GM19240 (cell line): ENCODE measurements around the gene CDH13.

Source experiments
- DNase-seq: peaks from one replicate; pipeline ENCODE4 v3.0.0; 2011; ENCODE audit warnings: low spot score; ENCODE audit not compliant: insufficient read length

CDH13 gene

DNA sequence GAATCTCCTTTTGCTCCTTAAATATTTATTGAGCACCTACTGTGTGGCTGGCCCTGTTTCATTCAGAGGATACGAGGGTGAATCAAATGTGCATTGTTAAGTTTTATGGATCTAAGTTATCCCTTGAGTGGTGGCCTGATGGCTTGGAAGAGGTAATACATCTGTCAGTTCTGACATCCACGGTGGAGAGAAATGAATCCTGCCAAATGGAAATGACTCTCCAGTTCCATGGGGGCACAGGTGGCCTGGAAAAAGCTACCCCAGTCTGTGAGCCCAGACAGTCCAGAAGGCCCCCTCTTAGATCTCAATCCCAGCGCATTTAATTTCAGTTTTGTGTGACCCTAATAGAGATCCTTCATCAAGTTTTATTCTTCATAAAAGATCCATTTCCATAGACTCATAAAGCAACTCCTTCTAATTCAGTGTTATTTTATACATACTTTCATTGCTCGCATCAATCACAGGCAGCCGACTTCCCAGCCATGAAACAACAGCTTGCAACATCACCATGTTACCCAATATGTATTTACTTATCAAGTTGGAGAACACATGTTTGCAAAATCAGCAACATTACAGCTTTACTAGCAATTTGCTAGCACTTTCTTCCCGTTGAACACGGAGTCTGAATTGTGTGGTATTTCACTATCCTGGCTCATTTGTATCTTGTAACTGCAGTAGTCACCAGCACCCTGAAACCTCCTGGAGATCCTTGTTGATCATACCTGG lies 846.2 kb downstream of the CDH13 start:
- DNase-seq: no peak

DNA sequence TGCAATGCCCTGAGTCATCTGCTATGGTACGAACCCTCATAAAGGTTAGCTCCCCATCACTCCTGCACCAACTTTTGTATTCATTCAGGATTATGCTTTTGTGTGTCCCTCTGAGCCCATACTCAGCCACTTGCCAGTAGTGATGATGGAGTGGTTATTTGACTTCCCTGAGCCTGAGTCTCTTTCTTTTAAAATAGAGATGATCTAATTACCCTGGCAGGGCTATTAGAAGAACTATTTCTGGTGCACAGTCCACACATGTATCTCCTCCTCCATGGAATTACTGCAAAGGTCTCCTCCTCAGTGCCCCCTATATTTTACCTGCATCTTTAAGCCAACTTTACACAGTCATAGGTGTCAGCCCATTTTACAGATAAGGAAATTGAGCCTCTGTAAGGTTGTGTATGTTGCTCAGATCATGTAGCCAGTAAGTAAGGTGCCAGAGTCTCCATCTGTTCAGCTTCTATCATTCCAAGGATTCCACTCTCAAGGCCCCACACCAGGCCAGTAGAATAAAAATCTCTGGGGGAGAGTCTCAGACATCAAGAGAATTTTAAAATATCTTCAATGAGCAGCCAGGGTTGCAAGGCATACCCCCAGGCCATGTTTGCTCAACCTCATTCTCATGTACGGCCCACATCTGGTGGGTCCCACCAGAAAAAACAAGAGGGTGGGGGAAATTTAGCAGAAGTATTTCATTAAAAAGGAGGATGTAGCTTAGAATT lies 847.3 kb downstream of the CDH13 start:
- no peak for DNase-seq

DNA sequence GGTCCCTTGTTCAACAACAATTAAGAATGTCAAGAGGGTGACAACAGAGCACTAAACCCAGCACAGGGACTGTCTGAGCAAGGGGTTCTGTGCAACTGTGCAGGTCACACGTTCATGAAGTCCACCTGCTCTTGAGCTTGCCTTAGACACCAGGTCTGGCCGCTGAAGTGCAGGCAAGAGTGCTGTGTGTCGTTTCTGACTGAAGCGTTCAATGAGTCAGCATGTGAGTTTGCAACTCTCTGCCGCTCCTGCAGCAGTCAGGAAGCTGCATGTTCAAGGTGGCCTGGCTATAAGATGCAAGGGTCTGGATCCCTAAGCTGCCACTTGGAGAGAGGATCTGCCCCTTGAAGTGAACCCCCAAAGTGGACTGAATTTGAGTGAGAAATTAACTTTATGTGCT lies 848.3 kb downstream of the CDH13 start:
- DNase-seq: no peak

DNA sequence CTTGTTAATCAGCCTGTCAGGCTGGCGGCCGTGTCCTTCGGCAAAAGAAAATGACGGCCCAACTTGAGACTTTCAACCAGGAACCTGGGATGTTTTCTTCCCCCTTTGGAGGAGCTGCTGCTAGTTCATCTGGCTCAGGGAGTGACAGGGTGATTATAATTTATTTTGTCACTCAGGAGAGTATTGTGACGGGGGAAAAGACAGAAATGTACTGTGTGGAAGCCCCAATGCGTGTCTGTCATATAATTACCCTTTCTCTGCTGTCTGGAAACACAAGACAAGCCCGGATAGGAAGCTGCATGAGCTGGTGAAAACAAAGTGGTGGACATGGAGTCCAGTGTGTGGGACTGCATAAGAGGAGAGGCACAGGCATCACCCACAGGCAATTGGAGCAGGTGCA lies 854.8 kb downstream of the CDH13 start:
- no peak for DNase-seq

DNA sequence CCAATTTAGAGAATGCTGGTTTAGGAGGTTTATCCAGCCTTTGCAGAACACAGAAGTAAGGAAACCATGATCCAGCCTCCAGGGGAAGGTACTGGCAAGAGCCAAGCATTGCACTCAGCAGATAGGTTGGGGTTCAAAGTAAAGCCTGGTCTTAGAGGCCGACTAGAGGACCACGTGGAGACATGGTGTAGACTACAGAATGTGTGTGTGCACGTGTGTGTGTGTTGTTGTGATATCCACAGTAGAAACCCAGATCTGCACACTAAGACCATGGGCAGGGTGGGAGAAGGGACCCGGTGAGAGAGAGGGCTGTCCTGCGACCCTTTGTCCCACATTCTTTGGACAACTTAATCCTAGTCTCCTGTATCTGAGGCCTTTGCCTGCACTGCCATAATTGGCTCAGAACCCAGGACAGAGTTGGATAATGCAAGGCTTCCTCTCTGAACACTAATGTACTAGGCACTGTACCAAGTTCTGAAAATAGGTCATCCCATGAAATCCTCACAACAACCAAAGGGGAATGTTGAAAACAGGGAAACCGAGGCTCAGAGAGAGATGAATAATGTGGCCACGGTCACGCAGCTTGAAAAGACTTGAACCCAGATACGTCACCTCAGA lies 855.9 kb downstream of the CDH13 start:
- DNase-seq: no peak

DNA sequence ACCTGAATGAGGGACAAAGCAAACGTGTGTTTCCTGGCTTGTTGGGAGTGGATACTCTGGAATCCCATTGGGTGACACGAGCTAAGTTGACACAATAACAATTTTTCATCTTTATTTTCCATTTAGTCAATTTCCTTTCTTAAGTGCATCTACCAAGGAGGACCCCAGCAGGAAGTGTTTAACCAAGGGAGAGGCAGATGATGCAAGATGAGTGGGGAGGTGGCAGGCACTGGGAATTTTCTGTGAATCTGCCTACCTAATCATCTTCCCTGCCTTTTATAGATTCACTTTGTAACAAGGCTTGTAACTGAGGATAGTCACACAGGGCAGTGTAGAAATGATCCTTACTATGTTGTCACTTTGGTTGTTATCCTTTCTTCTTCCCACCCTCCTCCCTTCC lies 863.3 kb downstream of the CDH13 start:
- DNase-seq: no peak

DNA sequence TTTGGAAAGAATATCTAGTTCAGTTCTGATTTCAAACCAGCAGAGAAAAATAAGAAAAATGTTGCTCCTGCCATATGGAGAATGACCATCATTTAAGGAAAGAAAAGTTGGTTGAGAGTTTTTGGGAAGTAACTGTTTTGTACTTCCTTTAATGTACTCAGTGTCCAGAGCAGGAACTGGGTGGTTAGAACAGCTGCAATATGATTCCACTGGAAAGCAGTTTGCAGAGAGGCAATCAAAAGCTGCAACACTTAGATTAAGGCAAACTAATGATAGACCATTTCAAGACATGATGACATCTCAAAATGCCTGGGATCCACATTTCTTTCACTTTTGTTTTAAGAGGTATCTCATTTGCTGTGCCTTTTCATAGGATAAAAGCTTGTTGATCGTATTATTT lies 867.7 kb downstream of the CDH13 start:
- DNase-seq: no peak

DNA sequence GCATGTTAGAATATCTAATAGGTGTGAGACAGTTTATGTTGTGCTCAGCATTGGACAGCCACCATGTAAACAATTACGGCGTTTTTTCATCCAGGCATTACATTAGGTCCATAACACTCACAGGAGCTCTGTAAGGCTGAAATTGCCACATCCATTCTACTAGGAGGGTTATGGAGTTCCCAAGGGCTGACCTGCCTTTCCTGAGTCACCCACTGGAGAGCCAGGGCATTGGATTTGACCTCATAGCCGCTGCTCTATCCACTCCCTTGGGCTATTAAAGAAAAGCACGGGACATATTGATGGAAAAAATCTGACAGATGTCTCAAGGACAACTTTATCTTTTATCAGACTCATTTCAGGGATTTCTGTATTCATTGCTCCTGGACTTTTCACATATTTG lies 874.7 kb downstream of the CDH13 start:
- DNase-seq: no peak

DNA sequence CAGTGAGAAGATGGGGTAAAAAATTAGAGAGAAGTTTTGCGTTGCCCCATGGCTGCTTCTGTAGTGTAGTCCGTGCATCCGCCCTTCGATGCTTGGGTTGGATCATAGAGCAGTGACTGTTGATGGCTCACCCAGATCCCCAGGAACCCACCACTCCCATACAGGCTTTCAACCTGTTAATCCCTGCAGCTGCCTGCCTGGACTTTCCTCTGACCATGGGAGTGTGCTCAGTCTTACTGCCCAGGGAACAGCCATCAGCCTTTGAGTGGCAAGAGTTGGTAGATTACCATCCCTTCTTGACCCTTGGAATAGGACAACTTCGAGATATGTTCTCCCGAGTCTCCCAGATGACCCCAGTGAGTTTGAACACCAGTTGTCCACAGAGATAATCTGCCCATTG lies 881.5 kb downstream of the CDH13 start:
- DNase-seq: no peak

DNA sequence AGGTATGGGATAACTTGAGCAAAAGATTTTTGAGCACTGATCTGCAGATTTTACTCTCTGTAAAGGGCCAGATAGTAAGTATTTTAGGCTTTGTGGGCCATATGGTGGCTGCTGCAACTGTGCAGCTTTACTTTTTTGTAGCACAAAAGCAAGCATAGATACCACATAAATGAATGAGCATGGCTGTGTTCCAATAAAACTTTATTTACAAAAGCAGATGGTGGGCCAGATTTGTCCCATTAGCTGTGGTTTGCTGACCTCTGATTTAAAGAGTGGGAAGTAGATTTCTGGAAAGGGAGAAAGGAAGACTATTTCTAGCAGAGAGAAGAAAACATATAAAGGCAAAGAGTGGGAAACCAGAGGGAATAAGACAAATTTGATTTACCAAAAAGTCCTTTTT lies 882.5 kb downstream of the CDH13 start:
- no peak for DNase-seq

DNA sequence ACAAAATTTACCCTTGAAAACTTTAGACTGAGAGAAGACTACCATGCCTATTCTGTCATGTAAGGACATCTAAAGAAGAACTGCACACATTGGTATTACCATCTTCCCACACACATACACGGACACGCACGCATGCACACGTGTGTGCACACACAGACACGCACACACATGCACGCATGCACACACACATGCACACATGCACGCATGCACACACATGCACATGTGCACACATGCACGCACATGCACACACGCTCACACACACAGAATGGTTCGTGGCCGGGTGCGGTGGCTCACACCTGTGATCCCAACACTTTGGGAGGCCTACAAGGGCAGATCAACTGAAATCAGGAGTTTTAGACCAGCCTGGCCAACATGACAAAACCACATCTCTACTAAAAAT lies 884.1 kb downstream of the CDH13 start:
- no peak for DNase-seq

DNA sequence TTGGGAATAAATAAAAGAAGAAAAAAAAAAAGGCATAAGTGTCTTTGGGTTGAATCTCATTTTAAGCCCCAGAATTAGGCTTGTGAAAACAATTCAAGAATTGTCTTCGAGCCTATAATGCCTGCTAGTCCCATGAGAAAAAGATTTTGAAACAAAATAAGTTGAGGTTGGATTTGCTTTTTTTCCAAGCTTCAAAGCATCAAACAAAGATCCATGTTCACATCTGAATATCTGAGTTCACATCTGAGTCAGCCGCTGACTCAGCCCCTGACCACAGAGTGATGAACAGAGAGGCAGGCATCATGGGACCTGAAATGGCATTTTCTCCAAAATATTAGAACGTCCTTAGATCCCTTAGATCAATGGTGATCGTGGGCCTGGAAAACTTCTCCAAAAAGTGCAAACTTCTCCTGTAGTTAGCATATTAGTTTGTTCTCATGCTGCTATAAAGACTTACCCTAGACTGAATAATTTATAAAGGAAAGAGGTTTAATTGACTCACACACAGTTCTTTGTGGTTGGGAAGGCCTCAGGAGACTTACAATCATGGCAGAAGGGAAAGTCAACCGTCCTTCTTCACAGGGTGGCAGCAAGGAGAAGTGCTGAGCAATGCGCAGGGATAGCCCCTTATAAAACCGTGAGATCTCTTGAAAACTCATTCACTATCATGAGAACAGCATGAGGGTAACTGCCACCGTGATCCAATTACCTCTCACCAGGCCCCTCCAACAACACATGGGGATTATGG lies 886.4 kb downstream of the CDH13 start:
- DNase-seq: no peak

DNA sequence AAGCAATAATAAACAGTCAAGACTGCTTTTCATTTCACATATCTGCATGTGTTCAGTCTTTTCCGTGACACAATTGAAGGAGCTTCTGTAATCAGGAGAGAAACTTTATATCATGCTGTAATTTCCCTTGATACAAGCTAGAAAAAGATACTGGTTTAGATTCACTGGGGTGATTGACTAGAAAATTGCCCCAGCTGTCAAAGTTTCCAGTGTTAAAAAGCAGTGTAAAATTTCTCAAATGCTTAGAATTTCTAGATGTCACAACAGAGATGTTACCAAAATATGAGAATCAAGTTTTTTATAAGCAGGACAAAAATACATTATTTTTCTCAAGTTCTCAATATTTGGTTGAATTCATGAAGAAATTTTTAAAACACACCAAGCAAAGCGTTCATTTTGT lies 888.6 kb downstream of the CDH13 start:
- DNase-seq: no peak

DNA sequence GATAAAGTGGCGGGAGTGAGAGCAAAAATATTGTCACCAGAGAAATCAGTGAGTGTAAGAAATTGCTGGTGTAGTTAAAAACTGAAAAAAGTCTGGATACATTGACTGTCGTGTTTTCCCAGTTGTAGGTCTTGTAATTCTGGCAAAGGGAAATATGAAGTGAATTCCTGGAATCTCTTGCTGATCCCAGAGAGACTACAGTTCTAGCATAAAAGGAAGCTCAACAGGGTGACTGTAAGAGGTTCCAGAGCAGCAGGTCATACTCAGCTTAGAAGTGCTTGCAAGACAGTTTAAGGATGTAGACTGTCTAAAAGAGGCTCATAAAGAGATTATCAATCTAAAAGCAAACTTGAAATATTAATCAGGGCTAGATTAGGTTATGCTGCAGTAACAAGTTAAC lies 890.2 kb downstream of the CDH13 start:
- DNase-seq: no peak

DNA sequence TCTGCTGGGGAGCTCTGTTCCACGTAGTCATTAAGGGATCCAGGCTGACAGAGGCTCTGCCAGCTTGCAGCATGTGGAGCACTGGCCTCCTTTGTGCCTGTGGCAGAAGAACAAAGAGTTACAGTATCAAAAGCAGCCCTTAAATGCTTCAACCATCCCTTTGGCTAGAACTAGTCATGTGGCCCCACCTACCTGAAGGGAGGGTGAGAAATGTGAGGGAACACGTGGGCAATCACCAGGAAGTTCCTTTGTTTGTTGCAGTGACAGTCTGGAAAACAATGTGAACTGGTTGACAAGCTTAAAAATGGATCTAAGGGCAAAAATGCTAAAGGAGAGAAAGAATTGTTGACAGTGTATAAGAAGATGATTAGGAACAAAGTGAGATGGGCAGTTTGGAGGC lies 890.6 kb downstream of the CDH13 start:
- no peak for DNase-seq

DNA sequence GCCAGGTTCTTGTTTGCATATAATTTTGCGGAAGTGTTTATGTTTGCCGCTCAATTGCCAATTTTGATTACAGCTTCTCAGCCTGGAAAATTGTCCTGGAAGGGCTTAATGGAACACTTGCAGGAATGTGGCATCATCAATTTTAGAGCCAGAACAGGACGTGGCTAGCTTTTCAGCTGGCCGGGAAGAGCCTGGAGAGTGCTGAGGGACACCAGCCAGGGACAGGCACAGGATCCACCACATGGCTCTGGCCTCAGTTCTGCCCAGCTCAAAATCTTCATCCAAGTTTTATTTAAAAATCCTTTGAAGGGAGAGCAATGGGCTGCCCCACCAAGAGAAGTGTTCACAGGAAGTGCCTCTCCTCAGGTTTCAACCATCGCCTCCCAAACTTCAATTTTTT lies 893.8 kb downstream of the CDH13 start:
- DNase-seq: no peak

DNA sequence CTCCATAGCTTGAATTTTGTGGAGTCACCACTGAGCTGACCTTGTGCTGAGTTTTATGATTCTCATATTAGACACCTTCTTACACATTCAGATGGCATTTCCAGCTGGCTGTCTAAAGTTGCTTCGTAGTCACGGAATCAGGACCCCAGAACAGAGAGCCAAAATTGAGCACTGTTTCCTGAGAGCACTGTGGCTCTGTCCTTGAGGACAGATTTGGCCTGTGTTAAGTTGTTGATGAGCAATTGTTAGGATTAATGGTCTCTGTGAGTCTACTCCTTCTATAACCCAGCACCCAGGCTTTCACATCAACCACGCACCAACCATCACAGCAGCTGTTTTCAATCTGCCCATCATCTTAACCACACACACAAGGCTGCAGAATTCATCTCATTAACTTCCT lies 903.5 kb downstream of the CDH13 start:
- DNase-seq: no peak

DNA sequence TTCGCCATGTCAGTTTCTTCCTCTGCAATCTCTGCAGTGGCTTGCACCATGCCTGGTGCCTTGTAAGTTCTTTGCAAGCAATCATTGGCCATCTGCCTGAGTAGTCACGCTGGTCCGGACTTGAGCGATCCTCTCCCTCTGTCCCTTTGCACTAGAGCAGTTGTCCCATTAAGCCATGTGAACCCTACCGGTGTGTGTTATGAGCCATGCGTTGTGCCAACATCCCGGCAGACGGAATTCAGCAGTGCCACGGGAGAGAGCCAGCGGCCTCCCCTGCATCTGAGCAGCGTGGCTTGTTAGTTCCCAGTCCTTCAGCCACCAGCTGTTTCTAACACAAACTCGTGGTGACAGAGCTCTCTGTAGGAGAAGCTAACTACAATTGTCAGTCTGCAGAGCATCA lies 905.9 kb downstream of the CDH13 start:
- DNase-seq: no peak

DNA sequence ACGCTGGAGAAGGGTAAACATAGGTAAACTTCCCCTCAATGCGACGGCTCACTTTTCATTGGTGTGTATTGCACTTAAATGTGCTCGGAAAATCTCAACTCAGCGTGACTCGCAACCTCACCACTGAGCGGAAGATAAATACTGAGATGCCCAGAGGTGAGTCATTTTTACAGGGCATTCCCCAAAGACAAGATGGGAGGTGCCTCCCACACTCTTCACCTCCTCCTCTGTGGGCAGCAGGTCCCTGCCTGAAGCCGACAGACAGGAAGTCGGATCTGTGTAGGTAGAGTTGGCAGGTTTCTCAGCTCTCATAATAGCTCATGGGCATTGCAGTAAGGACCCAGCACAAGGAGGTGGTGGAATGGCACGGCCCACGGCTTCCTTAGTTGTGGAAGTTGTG lies 906.4 kb downstream of the CDH13 start:
- DNase-seq: no peak

DNA sequence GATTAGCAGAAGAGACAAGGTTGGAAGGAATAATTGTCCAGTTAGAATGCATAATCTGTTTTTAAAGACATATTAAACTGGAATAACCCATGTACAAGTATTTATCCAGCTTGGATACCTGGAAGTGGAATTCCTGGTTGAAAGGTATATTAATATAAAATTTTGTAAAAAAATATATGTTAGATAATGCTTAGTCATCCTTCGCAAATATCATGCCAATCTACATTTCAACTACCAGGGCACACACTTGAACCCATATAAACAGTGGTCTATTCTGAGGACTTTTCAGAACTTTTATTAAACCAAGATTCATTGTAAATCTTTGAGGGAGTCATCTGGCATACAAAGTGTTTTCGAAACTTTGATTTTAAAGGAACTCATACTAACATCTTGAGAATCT lies 911.9 kb downstream of the CDH13 start:
- no peak for DNase-seq

DNA sequence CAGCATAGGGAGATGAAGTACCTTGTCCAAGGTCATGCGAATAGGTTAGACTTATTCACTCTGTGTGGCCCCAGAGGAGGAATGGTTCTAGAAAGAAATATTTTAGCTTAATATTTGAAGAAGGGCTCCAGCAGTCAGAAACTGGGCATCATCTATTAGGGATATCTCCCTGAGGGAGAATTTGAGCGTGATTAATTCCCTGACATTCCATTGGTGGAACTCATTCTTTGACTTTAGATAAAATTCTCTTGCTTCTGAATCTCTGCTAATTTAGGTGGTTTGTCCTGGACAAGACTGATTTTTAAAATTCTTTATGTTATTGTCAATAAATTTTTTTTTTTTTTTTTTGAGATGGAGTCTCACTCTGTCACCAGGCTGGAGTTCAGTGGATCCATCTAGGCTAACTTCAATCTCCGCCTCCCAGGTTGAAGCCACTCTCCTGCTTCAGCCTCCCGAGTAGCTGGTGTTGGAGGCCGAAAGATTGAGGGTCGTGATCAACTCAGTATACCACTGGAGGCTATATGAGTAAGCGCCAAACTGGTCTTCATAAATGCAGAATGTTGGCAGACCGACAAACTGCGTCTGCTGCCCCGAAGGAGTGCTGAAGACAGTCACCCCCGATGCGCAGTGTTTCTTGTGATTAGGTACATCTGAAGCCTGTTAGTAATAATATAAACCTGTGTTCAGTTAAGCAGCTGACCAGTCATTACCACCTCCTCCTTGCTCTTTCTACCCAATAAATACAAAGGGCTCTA lies 913.1 kb downstream of the CDH13 start:
- DNase-seq: no peak
